CD1c-positive myeloid dendritic cell (primary cell): ENCODE measurements around the gene SLC35F4.

Source experiments
- DNase-seq: peaks from one replicate; pipeline ENCODE4 v3.0.0-alpha.2; 2016; ENCODE audit errors: extremely low spot score

The SLC35F4 gene

DNA sequence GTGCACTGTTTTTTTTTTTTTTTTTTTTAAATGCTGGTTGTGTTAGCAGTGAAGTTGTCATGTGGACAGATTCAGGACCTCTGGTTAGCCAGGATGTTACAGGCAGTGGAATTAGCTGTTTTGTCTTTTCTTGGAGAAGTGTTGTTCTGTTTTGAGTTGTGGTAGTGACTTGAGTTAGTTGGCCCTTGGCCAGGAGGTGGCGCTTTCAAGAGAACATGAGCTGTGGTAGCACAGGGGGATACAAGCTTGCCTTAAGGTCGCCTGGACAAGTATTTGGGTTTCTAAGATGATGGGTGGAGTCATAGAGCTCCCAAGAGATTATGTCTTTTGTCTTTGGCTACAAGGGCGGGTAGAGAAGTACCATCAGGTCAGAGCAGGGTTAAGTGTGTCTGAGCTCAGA is 338.9 kb downstream of the SLC35F4 start:
- DNase-seq, result no peak

GRCh38 chr14:57519043-57519442 is 346.8 kb downstream of the SLC35F4 start:
- no peak for DNase-seq
